OCI-LY3 (cell line): ENCODE measurements around the gene KLHL33.

Source experiments
- EZH2phosphoT487 ChIP-seq: fragments of 200-600 bp; shearing (Covaris generic); IDR thresholded peaks from 2 replicates; pipeline ENCODE4 v1.6.1; 2018; ENCODE audit warnings: antibody characterized with exemption, mixed run types, low read depth
- TF ChIP-seq, protein P1 (sequence below): fragments of 200-600, 300-600 bp; sonication (generic); IDR thresholded peaks from 2 replicates; pipeline ENCODE4 v1.5.1; 2014; ENCODE audit warnings: antibody characterized with exemption, low read length, low read depth

- TF ChIP-seq, protein P1, sequence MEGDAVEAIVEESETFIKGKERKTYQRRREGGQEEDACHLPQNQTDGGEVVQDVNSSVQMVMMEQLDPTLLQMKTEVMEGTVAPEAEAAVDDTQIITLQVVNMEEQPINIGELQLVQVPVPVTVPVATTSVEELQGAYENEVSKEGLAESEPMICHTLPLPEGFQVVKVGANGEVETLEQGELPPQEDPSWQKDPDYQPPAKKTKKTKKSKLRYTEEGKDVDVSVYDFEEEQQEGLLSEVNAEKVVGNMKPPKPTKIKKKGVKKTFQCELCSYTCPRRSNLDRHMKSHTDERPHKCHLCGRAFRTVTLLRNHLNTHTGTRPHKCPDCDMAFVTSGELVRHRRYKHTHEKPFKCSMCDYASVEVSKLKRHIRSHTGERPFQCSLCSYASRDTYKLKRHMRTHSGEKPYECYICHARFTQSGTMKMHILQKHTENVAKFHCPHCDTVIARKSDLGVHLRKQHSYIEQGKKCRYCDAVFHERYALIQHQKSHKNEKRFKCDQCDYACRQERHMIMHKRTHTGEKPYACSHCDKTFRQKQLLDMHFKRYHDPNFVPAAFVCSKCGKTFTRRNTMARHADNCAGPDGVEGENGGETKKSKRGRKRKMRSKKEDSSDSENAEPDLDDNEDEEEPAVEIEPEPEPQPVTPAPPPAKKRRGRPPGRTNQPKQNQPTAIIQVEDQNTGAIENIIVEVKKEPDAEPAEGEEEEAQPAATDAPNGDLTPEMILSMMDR: no peak
- no peak for TF ChIP-seq EZH2phosphoT487
Measured at GRCh38 chr14:20461225-20462141, 25.5 kb upstream of the KLHL33 start, which contains the start of gene PIP4P1.
